EL (cell line): ENCODE results near the gene MLANA.
"Not testable (repeated sequence)": the region's sequence is repeated elsewhere in the genome, so short reads cannot be mapped to it uniquely, and the experiment has no call there.

Experiments used
- DNase-seq: peaks from one replicate; pipeline ENCODE4 v3.0.0-alpha.2; 2016

MLANA gene

GRCh38 chr9:5870020-5870339 lies 20.7 kb upstream of the MLANA start:
- DNase-seq: no peak

GRCh38 chr9:5870691-5871090 lies 20.0 kb upstream of the MLANA start:
- DNase-seq: no peak

DNA sequence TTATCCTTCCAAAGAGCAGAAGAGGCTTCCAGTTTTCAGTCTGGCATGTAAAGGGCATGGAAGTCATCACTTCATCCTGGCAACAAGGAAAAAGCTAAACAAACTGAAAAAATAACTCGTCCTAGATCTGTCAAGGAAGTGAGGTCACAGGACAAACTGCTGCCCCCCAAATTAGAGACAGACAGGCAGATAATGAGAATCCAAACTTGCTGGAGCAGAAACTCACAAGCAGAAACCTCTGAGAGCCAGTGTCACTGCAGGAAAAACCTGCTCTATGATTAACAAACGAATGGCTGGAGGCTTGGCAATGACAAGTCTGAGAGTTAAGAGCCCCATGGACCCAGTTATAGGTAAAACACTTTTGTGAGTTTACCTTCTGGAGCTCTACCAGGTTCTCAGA lies 18.9 kb upstream of the MLANA start:
- DNase-seq: no peak

GRCh38 chr9:5872511-5872910 lies 18.2 kb upstream of the MLANA start:
- DNase-seq: no peak

- no peak for DNase-seq
Observed at GRCh38 chr9:5873439-5873838, 17.2 kb upstream of the MLANA start.

DNA sequence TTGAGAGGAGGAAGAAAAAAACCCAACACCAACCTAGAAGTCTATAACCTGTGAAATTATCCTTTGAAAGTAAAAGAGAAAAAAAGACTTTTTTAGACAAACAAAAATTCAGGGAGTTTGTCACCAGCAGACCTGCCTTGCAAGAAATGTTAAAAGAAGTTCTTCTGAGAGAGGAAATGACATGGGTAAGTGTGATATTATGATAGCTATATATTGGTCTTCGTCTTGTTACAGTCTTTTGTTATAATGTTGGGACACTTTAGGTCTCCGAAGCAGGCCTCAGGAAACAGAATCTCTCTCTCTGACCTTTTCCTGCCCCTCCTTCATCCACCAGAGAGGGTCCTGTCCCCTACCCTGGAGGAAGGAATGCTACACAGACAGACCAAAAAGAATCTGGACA lies 16.6 kb upstream of the MLANA start:
- DNase-seq: no peak

DNA sequence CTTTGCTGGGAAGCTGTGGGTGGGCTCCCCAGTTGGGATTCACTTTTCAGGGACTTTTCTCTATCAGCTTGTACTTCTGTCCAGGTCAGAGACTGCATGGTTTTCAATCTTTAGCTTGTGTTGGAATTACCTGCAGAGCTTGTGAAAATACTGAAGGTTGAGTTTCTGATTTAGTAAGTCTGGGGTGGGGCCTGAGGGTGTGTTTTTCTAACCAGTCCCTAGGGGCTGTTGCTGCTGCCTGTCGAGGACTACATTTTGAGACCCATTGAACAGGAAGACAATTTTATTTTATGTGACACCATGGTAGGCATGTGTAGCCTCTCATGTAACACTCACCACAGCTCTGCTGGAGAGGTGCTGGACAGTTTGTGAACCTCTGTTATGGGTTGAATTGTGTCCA lies 14.7 kb upstream of the MLANA start:
- no peak for DNase-seq

DNA sequence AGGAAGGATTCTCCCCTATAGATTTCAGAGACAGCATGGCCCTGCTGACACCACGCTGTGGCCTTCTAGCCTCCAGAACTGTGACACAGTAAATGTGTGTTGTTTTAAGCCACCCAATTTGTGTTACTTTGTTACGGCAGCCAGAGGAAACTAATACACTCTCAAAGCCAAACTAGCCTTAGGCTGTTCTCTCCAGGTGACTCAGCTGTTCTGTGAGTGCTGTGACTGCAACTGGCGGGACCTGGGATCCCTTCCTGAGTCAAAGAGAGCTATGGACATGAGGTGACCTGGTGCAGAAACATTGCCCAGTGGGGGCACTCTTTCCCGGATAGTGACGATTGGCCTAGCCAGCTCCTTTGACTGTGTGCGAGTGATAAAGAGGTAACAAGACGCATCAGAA lies 14.0 kb upstream of the MLANA start:
- no peak for DNase-seq

DNA sequence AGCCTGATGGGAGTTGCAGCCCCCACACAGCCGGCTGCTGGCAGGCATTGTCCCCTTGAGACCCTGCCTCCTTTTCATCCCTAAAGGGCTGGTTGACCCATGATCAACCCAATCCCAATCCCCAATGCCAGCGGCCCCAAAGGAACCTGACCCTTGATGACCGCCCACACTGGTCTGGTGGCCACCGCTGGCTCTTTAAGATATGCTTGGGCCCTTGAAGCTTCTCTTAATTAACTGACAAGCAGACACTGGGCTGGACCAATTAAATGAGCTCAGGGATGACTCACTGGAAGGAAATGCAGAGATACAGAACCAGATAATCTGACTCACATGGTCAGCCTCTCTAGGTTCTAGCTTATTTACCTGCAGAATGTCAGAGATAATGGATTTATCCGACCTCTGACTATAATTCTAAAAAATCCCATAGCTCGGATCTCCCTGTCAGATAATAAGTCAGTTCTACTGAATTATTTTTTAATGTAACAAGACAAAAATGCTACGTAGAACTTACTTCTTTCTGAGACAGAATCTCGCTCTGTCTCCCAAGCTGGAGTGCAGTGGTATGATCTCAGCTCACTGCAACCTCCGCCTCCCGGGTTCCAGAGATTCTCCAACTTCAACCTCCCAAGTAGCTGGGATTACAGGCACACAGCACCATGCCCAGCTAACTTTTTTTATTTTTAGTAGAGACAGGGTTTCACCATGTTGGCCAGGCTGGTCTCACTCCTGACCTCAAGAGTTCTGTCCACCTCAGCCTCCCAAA lies 11.1 kb upstream of the MLANA start:
- peak; percentile 93 for DNase-seq

- not testable (repeated sequence) for DNase-seq
Observed at GRCh38 chr9:5882244-5883012, 8.3 kb upstream of the MLANA start.

- DNase-seq: no peak
Observed at GRCh38 chr9:5884191-5884590, 6.5 kb upstream of the MLANA start.

DNA sequence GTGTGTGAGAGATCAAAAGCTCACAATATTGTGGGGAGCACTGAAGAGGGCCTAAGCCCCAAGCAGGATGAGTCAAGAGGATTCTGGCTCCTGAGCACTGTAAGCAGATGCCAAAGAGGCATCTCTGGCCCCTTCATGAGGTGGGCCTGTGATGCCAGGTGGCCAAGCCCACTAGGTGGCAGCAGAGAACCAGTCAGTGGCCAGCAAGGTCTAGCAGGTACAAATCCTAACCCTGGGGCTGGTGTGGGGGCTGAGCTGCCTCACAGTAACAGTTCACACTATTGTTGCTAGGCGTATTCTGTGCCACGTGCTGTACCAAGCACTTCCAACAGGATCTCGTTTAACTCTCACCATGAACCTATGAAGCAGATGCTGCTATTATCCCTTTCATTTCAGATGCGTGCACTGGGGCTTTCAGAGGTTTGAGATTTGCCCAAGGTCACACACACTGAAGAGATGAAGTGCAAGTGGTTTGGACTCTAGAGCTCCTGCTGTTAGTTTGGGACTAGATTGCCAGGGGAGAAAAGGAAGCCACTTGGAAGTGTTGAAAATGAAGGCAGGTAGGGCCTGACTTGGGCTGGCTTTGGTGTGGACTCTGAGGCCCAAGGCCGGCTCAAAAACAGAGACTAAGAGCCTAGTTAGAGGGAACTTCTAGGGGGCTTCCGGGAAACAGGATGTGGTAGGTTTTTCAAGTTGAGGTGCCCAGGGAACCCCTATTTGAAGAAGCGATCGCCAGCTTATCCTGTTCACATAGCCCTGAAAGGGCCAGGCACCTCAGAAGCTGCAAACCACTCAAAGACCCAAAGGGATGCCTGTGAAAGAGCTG lies 4.4 kb upstream of the MLANA start:
- DNase-seq: peak; percentile 68

GRCh38 chr9:5892456-5893133 lies 1.9 kb downstream of the MLANA start:
- DNase-seq: no peak

GRCh38 chr9:5893134-5893505 lies 2.4 kb downstream of the MLANA start:
- no peak for DNase-seq

- DNase-seq: no peak
Observed at GRCh38 chr9:5893591-5894236, 3.0 kb downstream of the MLANA start.

GRCh38 chr9:5894237-5894959 lies 3.7 kb downstream of the MLANA start:
- no peak for DNase-seq

DNA sequence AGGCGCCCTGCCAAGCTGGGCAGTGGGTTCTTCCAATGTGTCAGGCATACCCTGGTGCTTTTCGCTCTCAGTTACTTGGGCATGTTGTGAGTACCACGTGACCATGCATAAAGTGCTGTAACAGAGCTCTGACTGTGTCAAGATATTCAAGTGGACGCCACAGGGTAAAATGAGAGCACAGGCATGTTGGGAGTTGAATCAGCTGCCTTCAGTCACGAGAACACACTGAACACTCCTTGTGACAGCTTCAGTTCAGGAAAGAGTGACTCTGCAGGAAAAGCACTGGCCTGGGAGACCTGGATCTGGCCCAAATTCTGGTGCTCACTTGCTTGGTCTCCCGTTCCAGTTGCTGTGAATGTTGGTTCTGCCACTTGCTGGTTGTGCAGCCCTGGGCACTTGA lies 5.1 kb downstream of the MLANA start:
- DNase-seq: no peak

- DNase-seq: no peak
Observed at GRCh38 chr9:5896863-5897262, 6.2 kb downstream of the MLANA start.

GRCh38 chr9:5897851-5898250 lies 7.2 kb downstream of the MLANA start:
- DNase-seq: no peak

DNA sequence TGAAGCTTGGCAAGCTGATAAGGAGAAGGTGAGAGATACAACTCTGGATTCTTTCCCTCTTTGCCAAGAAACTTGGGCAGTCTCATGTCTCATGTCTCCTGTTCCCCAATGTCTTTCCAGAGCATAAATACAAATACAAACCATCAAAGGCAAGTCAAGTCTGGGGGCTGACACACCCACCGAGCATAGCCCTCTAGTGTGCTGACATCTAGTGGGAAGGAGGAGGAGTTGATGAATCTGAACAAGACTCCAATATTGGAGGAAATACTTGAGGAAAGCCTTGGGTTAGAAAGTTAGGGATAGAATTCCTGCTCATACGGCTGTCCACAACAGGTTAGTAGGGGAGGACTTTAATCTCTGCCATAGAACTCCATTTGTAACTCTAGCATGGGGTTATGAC lies 8.6 kb downstream of the MLANA start:
- no peak for DNase-seq

DNA sequence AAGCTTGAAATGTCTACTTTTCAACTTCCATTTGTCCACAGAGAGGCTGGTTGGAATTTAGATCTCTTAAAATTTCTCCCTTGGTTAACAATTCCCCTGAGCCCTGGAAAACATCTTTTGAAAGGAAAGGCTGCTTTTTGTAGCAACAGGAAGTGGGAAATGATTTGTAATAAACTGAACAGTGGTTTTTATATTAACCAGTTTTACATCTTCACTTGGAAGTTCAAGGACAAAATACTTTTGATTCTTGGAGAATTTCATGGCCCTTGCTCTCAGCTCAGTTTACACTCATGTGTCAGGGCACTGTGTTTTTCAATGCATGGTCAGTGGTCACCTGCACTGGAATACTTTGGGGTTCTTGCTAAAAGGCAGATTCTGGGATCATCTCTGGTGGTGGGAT lies 9.9 kb downstream of the MLANA start:
- no peak for DNase-seq

DNA sequence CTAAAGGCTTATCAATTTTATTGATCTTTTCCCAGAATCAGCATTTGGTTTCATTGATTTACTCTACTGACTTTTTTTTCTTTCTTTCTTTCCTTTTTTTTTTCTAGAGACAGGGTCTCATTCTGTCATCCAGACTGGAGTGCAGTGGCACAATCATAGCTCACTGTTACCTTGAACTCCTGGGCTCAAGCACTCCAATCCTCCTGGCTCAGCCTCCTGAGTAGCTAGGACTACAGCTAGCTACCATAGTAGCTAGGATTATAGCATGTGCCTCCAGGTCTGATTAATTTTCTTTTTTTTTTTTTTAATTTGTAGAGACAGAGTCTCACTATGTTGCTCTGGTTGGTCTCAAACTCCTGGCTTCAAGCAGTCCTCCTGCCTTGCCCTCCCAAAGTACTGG lies 11.7 kb downstream of the MLANA start:
- DNase-seq: no peak
